Measurements from ENCODE around the gene HNRNPA1L2.
"Not testable (repeated sequence)": the region's sequence is repeated elsewhere in the genome, so short reads cannot be mapped to it uniquely, and the experiment has no call there.

The HNRNPA1L2 gene

DNA sequence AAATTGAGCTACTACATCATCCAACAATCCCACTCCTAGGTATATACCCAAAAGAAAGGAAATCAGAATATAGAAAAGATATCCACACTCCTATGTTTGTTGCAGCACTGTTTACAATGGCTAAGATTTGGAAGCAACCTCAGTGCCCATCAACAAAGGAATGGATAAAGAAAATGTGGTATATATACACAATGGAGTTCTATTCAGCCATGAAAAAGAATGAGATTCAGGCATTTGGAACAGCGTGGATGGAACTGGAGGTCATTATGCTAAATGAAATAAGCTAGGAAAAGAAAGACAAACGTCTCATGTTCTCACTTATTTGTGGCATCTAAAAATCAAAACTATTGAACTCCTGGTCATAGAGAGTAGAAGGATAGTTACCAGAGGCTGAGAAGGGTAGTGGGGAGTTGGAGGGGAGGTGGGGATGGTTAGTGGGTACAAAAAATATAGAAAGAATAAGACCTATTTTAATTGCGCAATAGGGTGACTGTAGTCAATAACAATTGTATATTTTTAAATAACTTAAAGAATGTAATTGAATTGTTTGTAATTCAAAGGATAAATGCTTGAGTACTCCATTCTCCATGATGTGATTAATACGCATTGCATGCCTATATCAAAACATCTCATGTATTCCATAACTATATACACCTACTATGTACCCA, 27.0 kb upstream of the HNRNPA1L2 start:
- H3K27ac Mint-ChIP-seq: no peak overlapping the region
- H3K9me3 Mint-ChIP-seq: no peaks in the 10 kb centered on the region
- H3K4me3 Mint-ChIP-seq: no peak overlapping the region
- intact Hi-C loops (cut with micrococcal nuclease): no loop called here
- H3K27me3 Mint-ChIP-seq: peaks cover 5% of the 10 kb centered on the region
- H3K4me1 Mint-ChIP-seq (ENCODE audit: low read depth): peaks cover 20% of the 10 kb centered on the region
- H3K36me3 Mint-ChIP-seq (ENCODE audit: low read depth): peaks cover 10% of the 10 kb centered on the region

DNA sequence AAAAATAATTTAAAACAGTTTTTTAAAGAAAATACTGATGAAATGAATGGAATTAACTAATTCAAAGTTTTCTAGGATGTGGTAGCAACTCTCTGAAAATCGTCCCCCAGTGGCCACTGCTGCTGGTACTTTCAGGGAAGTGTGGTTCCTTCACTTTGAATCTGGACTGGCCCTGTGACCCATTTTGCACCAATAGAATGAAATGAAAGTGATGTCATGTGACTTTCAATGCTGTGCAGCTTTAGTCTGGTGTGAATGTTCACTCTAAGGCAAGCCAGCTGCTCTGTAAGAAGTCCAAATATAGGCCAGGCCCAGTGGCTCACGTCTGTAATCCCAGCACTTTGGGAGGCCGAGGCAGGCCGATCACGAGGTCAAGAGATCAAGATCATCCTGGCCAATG, 26.4 kb upstream of the HNRNPA1L2 start:
- Mint-ChIP-seq H3K4me1 (ENCODE audit: low read depth) (peaks cover 20% of the 10 kb centered on the region), H3K9me3 (no peaks in the 10 kb centered on the region), H3K36me3 (ENCODE audit: low read depth) (peaks cover 10% of the 10 kb centered on the region), H3K4me3 (peak overlapping the region; percentile 100), H3K27ac (no peak overlapping the region), H3K27me3 (peaks cover 5% of the 10 kb centered on the region)
- intact Hi-C loops (cut with micrococcal nuclease): no loop called here

DNA sequence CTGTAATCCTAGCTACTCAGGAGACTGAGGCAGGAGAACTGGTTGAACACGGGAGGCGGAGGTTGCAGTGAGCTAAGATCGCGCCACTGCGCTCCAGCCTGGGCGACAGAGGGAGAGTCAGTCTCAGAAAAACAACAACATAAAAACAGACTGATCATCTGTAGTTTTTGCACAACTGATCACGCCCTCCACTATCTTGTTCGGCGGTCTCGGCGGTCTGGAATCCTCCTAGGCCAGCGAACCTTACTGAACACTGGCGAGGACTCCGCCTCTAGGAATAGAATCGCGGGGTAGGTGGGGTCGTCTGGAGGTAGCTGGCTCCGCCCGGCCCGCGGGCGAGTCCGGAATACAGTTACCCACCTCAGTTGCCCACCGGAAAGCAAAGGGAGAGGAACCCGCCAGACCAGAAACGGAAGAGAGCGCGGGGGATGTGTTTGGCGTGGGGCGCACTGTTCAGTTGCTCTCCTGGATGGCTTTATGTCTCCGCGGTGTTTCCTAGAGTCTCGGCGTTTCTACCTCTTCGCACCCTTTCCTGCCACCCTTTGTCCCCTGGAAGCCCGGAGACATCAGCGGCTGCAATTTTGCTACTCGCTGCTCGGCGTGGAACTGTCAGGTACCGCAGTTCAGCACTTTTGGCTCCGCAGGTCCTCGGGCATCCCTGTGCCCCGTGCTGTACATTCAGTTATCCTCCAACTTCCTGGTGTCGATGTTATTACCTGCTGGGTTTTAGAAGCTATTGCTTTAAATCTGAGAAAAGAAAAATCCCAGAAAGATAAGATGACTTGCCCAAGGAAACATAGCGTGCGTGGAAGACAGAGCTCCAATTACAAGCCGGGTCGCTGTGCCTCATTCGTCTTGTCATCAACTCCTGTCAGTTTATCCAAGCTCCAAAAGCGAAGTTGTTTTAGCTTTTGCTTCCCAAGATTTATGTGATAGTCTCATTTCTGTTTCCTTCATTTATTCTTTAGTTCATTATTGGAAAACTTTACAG, 24.9 kb upstream of the HNRNPA1L2 start:
- Mint-ChIP-seq H3K27ac (peak overlapping the region; percentile 87), H3K4me3 (peak overlapping the region; percentile 100), H3K9me3 (no peaks in the 10 kb centered on the region), H3K4me1 (ENCODE audit: low read depth) (peaks cover 20% of the 10 kb centered on the region), H3K27me3 (peaks cover 5% of the 10 kb centered on the region), H3K36me3 (ENCODE audit: low read depth) (peaks cover 10% of the 10 kb centered on the region)
- intact Hi-C loops (cut with micrococcal nuclease): loop anchor here (1.0 kb wide), 1 partner anchor 36 kb away; no protein-coding TSS in a partner anchor

DNA sequence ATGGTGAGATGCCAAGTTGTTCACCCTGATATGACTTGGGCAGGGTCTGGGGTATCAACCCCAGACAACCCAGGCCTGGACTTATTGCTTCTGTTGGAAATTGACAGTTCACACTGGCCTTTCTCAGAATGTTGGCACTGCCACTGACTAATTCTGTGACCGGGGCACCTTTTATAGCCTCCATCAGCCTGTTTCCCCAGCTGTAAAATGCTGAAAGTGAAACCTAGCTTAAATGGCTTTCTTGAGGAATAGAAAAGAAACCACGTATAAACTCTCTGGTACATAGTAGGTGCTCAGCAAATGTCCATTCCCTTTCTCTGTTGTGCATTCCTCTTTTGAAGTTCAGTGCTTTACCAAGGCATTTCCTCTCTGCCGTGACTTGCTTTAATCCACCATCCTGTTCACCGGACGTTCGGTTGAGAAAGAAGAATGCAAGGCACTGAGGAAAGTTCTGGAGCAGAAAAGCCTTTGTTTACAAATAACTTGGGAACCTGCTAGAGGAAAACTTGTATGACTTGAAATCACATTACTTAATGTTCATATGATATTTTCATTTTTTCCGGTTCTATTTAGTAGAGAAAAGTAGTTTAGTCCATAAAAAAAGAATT, 11.0 kb upstream of the HNRNPA1L2 start:
- H3K4me3 Mint-ChIP-seq; H3K27ac Mint-ChIP-seq; H3K27me3 Mint-ChIP-seq; H3K4me1 Mint-ChIP-seq (ENCODE audit: low read depth); intact Hi-C loops (cut with micrococcal nuclease); H3K9me3 Mint-ChIP-seq: not testable (repeated sequence)
- H3K36me3 Mint-ChIP-seq (ENCODE audit: low read depth): peaks cover 40% of the 10 kb centered on the region

DNA sequence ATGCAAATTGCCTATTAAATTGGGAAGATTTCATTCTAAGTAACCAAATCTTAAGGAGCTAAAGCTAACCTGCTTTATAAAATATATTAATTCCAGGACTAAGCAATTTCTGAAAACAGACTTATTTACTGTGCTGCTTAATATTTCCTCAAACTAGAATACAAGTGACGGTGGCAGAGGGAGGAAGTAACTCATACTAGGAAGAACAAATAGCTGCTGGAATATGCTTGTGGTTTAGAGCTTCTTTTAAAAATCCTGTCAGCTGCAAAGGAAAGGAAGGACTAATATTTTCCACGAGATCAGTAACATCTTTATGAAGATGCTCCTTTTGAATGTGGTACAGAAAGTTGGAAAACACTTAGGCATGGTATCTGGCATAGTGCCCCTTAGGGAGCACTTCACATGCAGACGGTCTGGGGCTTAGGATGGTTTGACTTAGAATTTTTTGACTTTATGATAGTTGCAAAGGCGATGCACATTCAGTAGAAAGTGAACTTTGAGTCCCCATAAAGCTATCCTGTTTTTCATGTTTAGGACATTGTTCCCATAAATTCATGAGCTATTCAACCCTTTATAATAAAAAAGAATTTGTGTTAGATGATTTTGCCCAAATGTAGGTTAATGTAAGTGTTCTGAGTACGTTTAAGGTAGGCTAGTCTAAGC, 3.4 kb upstream of the HNRNPA1L2 start:
- peaks cover 33% of the 10 kb centered on the region for H3K36me3 Mint-ChIP-seq (ENCODE audit: low read depth)
- H3K9me3 Mint-ChIP-seq: no peaks in the 10 kb centered on the region
- no peaks in the 10 kb centered on the region for H3K4me1 Mint-ChIP-seq (ENCODE audit: low read depth)

DNA sequence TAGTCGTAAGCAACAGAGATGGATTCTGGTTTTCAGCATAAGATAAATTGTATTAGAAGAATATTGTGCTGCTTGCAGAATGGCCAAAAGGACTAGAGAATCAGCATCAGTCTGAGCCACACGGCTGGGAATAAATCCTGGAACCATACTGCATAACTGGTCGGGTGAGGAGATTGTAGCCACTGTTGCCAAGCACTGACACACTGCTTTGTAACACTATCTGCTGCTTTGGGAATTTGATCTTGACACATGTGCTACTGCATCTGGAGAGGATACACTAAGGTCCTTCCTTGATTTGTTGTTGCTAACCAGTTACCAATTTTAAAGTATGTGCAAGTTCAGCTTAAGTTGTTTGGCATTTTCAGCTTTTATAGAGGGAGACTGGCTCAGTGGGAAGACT, 1.9 kb downstream of the HNRNPA1L2 start:
- H3K27ac Mint-ChIP-seq: no peak overlapping the region
- no peaks in the 10 kb centered on the region for H3K27me3 Mint-ChIP-seq
- intact Hi-C loops (cut with micrococcal nuclease): no loop called here
- H3K4me1 Mint-ChIP-seq (ENCODE audit: low read depth): no peaks in the 10 kb centered on the region
- no peak overlapping the region for H3K4me3 Mint-ChIP-seq
- no peaks in the 10 kb centered on the region for H3K9me3 Mint-ChIP-seq
- H3K36me3 Mint-ChIP-seq (ENCODE audit: low read depth): peaks cover 42% of the 10 kb centered on the region

More for the DNA sequence above, 3.4 kb upstream of the HNRNPA1L2 start:
- no peak overlapping the region for H3K4me3 Mint-ChIP-seq
- H3K27ac Mint-ChIP-seq: no peak overlapping the region
- intact Hi-C loops (cut with micrococcal nuclease): no loop called here
- no peaks in the 10 kb centered on the region for H3K27me3 Mint-ChIP-seq

DNA sequence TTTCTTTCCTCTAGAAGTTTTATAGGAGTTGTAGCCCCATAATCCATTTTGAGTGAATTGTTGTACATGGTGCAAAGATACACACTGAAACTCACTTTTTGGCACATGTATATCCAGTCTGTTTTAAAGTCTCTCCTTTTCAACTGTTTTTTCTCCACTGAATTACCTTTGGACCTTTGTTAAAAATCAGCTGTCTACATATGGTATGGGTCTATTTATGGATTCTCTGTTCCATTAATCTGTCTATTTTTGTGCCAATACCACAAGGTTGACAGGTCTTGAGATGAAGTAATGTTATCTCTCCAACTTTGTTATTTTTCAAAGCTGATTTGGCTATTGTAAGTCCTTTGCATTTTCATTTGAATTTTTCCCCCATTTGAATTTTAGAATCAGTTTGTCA, 4.7 kb downstream of the HNRNPA1L2 start:
- intact Hi-C loops (cut with micrococcal nuclease): no loop called here
- Mint-ChIP-seq H3K9me3 (no peaks in the 10 kb centered on the region), H3K4me1 (ENCODE audit: low read depth) (peaks cover 7% of the 10 kb centered on the region), H3K36me3 (ENCODE audit: low read depth) (peaks cover 36% of the 10 kb centered on the region), H3K27ac (no peak overlapping the region), H3K4me3 (no peak overlapping the region), H3K27me3 (no peaks in the 10 kb centered on the region)

DNA sequence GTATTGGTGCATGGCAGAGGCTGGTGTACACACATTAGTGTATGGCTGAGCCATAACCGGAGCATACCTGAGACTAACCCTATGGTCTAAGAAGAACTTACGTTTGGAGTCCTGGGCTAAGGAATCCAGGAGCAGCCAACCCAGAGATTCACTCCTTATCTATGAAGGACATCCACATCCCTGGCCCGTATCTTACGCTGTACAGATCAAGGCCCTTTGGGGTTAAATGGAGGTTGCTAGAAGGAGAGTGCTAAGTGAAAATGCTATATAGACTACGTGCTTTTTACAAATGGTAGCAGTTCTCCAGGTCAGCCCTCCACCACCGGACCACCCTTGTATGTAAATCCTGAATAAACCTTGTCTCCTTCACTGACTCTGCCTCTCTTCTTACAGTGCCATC, 8.5 kb downstream of the HNRNPA1L2 start:
- intact Hi-C loops (cut with micrococcal nuclease): no loop called here
- H3K36me3 Mint-ChIP-seq (ENCODE audit: low read depth): peaks cover 18% of the 10 kb centered on the region
- H3K4me1 Mint-ChIP-seq (ENCODE audit: low read depth): peaks cover 7% of the 10 kb centered on the region
- no peak overlapping the region for H3K27ac Mint-ChIP-seq
- H3K4me3 Mint-ChIP-seq: peak overlapping the region; percentile 23
- H3K9me3 Mint-ChIP-seq: no peaks in the 10 kb centered on the region
- no peaks in the 10 kb centered on the region for H3K27me3 Mint-ChIP-seq

DNA sequence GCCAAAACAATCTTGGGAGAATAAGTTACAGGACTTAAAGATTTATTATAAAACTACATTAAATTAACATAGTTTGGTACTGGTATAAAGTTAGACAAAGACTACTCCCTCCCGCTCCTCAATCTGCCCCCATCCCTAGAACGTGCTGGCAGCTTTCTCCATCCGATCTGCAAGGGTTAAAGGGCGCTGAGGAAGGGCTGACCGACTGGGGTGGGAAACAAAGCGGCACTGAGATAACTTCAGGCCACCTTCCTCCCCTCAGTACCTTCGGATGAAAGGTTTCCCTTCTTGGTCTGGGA, 9.6 kb downstream of the HNRNPA1L2 start:
- no peaks in the 10 kb centered on the region for H3K27me3 Mint-ChIP-seq
- no peak overlapping the region for H3K4me3 Mint-ChIP-seq
- intact Hi-C loops (cut with micrococcal nuclease): loop anchor here (1.0 kb wide), 1 partner anchor 197 kb away; the partner anchor contains the start of gene CKAP2
- H3K4me1 Mint-ChIP-seq (ENCODE audit: low read depth): peaks cover 7% of the 10 kb centered on the region
- H3K27ac Mint-ChIP-seq: no peak overlapping the region
- H3K9me3 Mint-ChIP-seq: no peaks in the 10 kb centered on the region
- peaks cover 18% of the 10 kb centered on the region for H3K36me3 Mint-ChIP-seq (ENCODE audit: low read depth)

DNA sequence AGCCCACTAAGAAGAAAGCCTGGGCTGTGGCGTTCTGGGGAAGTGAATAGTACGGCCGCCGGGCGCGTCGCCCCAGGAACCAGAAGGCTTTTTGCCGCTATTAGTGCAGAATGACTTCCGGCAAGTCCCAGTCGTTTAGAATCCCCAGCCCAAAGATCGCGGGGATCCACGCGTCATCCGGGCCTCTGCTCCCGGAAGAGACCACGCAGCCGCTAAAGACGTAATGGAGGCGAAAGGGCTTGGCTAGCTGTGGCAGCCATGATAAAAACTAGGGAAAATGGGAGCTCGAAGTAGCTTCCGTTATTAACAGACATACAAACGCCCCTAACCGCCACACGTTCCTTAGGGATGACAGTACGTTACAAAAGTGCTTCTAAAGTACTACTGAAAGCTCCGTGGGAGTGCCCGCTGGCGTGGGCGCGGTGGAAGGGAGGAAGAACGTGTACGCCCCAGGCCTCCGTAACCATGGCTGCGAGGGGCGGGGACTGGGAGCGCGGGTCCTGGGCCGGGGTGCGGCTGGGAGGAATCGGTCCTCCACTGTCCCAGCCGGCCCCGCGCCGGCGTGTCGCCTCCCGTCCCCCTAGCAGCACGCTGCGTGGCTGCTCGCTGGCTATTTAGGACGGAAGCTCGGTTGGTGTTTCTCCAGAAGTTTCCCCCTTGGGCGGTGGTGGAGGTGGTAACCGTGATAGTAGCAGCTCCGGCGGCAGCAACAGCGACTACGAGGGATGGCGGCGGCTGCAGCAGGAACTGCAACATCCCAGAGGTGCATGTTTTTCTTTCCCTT, 10.2 kb downstream of the HNRNPA1L2 start, which contains the start of gene SUGT1:
Gene SUGT1, plus strand, starts transcription at position 641 of the 784 bp plus-strand sequence. Its CDS starts 85 bp downstream, at position 726.
- no peaks in the 10 kb centered on the region for H3K27me3 Mint-ChIP-seq
- peaks cover 7% of the 10 kb centered on the region for H3K4me1 Mint-ChIP-seq (ENCODE audit: low read depth)
- H3K36me3 Mint-ChIP-seq (ENCODE audit: low read depth): peaks cover 18% of the 10 kb centered on the region
- intact Hi-C loops (cut with micrococcal nuclease): loop anchor here (1.0 kb wide), 1 partner anchor 197 kb away; the partner anchor contains the start of gene CKAP2
- H3K4me3 Mint-ChIP-seq: no peak within 1 kb of the TSS
- no peaks in the 10 kb centered on the region for H3K9me3 Mint-ChIP-seq
- H3K27ac Mint-ChIP-seq: no peak within 1 kb of the TSS

DNA sequence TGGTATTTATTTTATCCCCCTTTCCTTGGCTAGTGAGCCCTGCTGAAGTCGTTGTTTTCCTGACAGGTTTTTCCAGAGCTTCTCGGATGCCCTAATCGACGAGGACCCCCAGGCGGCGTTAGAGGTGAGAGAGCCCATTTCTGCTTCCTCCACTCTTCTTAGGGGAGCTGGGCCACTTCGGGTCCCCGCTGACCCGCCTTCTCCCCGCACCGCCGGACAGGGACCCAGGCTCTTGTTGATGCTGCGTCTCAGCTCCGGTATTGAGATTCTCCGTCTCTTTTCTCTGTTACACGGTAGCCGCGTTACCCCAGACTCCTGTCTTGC, 10.7 kb downstream of the HNRNPA1L2 start:
- Mint-ChIP-seq H3K9me3 (no peaks in the 10 kb centered on the region), H3K36me3 (ENCODE audit: low read depth) (peaks cover 18% of the 10 kb centered on the region)

DNA sequence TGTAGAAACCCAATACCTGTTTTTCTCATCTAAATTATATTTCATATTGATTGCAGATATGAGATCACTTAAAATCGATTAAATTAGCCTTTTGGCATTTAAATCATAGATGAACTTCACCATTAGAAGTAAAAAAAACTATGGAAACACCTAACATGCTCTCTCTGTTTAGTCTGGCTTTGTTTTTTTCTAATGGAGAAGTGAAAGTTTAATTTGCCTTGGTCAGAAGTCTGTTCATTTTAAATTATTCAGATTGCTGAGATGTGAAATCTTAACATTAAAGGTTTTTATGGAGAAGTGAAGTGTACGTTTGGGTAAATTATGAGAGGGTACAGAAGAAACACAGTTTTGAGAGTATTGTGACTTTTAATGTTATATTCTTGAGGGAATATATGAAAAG, 17.1 kb downstream of the HNRNPA1L2 start:
- no peaks in the 10 kb centered on the region for H3K27me3 Mint-ChIP-seq
- H3K9me3 Mint-ChIP-seq: no peaks in the 10 kb centered on the region
- peaks cover 6% of the 10 kb centered on the region for H3K4me1 Mint-ChIP-seq (ENCODE audit: low read depth)
- H3K27ac Mint-ChIP-seq: no peak overlapping the region
- H3K4me3 Mint-ChIP-seq: no peak overlapping the region
- intact Hi-C loops (cut with micrococcal nuclease): no loop called here
- H3K36me3 Mint-ChIP-seq (ENCODE audit: low read depth): peaks cover 49% of the 10 kb centered on the region

More for the DNA sequence above, 10.7 kb downstream of the HNRNPA1L2 start:
- Mint-ChIP-seq H3K4me1 (ENCODE audit: low read depth) (peaks cover 7% of the 10 kb centered on the region), H3K4me3 (no peak overlapping the region), H3K27ac (no peak overlapping the region), H3K27me3 (no peaks in the 10 kb centered on the region)
- intact Hi-C loops (cut with micrococcal nuclease): loop anchor here (1.0 kb wide), 2 partner anchors 36 to 198 kb away; partner anchors contain the start of gene CKAP2

DNA sequence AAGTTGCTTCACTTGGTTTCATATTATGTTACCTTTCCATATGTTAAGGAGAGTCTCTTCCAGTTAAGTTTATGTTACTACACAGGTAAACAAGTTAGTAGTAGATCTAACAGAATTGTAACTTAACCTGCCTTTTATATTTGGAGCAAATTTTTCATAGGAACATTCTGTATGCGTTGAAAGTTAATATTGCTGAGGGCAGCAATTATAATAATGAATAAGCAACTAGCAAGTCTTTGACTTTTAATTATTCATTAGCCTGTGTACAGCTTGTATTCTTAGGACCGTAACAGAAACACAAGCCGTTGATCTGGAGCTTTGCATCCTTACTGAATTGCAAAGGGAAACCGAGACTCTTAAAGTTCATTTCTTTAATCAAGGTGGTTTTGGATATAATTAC, 22.0 kb downstream of the HNRNPA1L2 start:
- Mint-ChIP-seq H3K27ac (no peak overlapping the region), H3K4me1 (ENCODE audit: low read depth) (peaks cover 4% of the 10 kb centered on the region), H3K9me3 (no peaks in the 10 kb centered on the region), H3K27me3 (no peaks in the 10 kb centered on the region), H3K4me3 (no peak overlapping the region), H3K36me3 (ENCODE audit: low read depth) (peaks cover 89% of the 10 kb centered on the region)
- intact Hi-C loops (cut with micrococcal nuclease): loop anchor here (2.0 kb wide), 1 partner anchor 75 kb away; the partner anchor contains the start of gene CNMD

Data from dendritic cell treated with granulocyte-macrophage colony-stimulating factor and Interleukin-4, amounts not matched to agents 40 ng/mL and 50 ng/mL, for 4 days (primary cell).